ENCODE data around the gene ZNF276. TPM values are rescaled to one million over a fixed set of nuclear protein-coding genes. Genes with fewer than 3 reads are reported as not detected.
"Not testable (repeated sequence)": the region's sequence is repeated elsewhere in the genome, so short reads cannot be mapped to it uniquely, and the experiment has no call there.

The ZNF276 gene
- total RNA-seq, 1 experiment from 2014 or later = 32.7 TPM

GRCh38 chr16:89770367-89770766 lies 49.0 kb downstream of the ZNF276 start:
- H3K4me1 Mint-ChIP-seq (ENCODE audit: insufficient read depth, unreplicated experiment) = no peaks in the 10 kb centered on the region
- H3K27me3 Mint-ChIP-seq (ENCODE audit: insufficient read depth, unreplicated experiment) = no peaks in the 10 kb centered on the region
- no peaks in the 10 kb centered on the region for H3K9me3 Mint-ChIP-seq (ENCODE audit: unreplicated experiment)
- peaks cover 57% of the 10 kb centered on the region for H3K36me3 Mint-ChIP-seq (ENCODE audit: insufficient read depth, unreplicated experiment)
- TF ChIP-seq CTCF (IDR thresholded peaks at IDR 0.05; ENCODE audit: unreplicated experiment) = no peak
- no TSS peak for BruUV-seq (replicated peaks)
- ChIA-PET CTCF (interaction anchor here (0.7 to 1.7 kb wide), 2 partner anchors 41 to 90 kb away, joined by 3 to 6 read pairs; no protein-coding TSS in a partner anchor), POLR2A (interaction anchor here (0.6 to 1.3 kb wide), 2 partner anchors 57 to 71 kb away, joined by 3 read pairs; no protein-coding TSS in a partner anchor)
- no peak for DNase-seq (ENCODE audit: unreplicated experiment)
- no peak overlapping the region for H3K27ac Mint-ChIP-seq (ENCODE audit: low read depth, unreplicated experiment)
- intact Hi-C loops (cut with micrococcal nuclease) = no loop called here
- H3K4me3 Mint-ChIP-seq (ENCODE audit: unreplicated experiment) = no peak overlapping the region

GRCh38 chr16:89775223-89775622 lies 53.9 kb downstream of the ZNF276 start:
- no peak for DNase-seq (ENCODE audit: unreplicated experiment)
- no peaks in the 10 kb centered on the region for H3K27me3 Mint-ChIP-seq (ENCODE audit: insufficient read depth, unreplicated experiment)
- CTCF ChIA-PET = interaction anchor here (0.6 to 1.1 kb wide), 2 partner anchors 86 to 1078 kb away, joined by 3 to 4 read pairs; no protein-coding TSS in a partner anchor
- H3K27ac Mint-ChIP-seq (ENCODE audit: low read depth, unreplicated experiment) = no peak overlapping the region
- no peaks in the 10 kb centered on the region for H3K9me3 Mint-ChIP-seq (ENCODE audit: unreplicated experiment)
- TF ChIP-seq CTCF (IDR thresholded peaks at IDR 0.05; ENCODE audit: unreplicated experiment) = no peak
- POLR2A ChIA-PET = interaction anchor here (0.5 kb wide), 2 partner anchors 11 to 71 kb away, joined by 3 to 4 read pairs; no protein-coding TSS in a partner anchor
- intact Hi-C loops (cut with micrococcal nuclease) = no loop called here
- no TSS peak for BruUV-seq (replicated peaks)
- no peak overlapping the region for H3K4me3 Mint-ChIP-seq (ENCODE audit: unreplicated experiment)
- peaks cover 48% of the 10 kb centered on the region for H3K36me3 Mint-ChIP-seq (ENCODE audit: insufficient read depth, unreplicated experiment)
- no peaks in the 10 kb centered on the region for H3K4me1 Mint-ChIP-seq (ENCODE audit: insufficient read depth, unreplicated experiment)

GRCh38 chr16:89778211-89778610 lies 56.9 kb downstream of the ZNF276 start:
- intact Hi-C loops (cut with micrococcal nuclease); H3K9me3 Mint-ChIP-seq (ENCODE audit: unreplicated experiment); POLR2A ChIA-PET; BruUV-seq (replicated peaks); DNase-seq (ENCODE audit: unreplicated experiment); H3K4me1 Mint-ChIP-seq (ENCODE audit: insufficient read depth, unreplicated experiment); H3K27me3 Mint-ChIP-seq (ENCODE audit: insufficient read depth, unreplicated experiment); H3K27ac Mint-ChIP-seq (ENCODE audit: low read depth, unreplicated experiment); H3K4me3 Mint-ChIP-seq (ENCODE audit: unreplicated experiment): not testable (repeated sequence)
- peaks cover 45% of the 10 kb centered on the region for H3K36me3 Mint-ChIP-seq (ENCODE audit: insufficient read depth, unreplicated experiment)
- CTCF ChIA-PET = interaction anchor here (0.6 to 1.6 kb wide), 2 partner anchors 12 to 110 kb away, joined by 4 to 5 read pairs; no protein-coding TSS in a partner anchor

- Mint-ChIP-seq H3K36me3 (ENCODE audit: insufficient read depth, unreplicated experiment) (peaks cover 46% of the 10 kb centered on the region), H3K27ac (ENCODE audit: low read depth, unreplicated experiment) (no peak overlapping the region), H3K9me3 (ENCODE audit: unreplicated experiment) (no peaks in the 10 kb centered on the region), H3K27me3 (ENCODE audit: insufficient read depth, unreplicated experiment) (no peaks in the 10 kb centered on the region), H3K4me1 (ENCODE audit: insufficient read depth, unreplicated experiment) (no peaks in the 10 kb centered on the region), H3K4me3 (ENCODE audit: unreplicated experiment) (no peak overlapping the region)
- ChIA-PET POLR2A (interaction anchor here (0.8 kb wide), 1 partner anchor 36 kb away, joined by 4 read pairs; no protein-coding TSS in a partner anchor), CTCF (interaction anchor here (0.5 to 1.6 kb wide), 4 partner anchors 11 to 30 kb away, joined by 3 to 4 read pairs (median 4); no protein-coding TSS in a partner anchor)
- BruUV-seq (replicated peaks) = no TSS peak
- no peak for TF ChIP-seq CTCF (IDR thresholded peaks at IDR 0.05; ENCODE audit: unreplicated experiment)
- DNase-seq (ENCODE audit: unreplicated experiment) = no peak
- intact Hi-C loops (cut with micrococcal nuclease) = no loop called here
Measured at GRCh38 chr16:89779231-89779908, 58.0 kb downstream of the ZNF276 start.

Measured in MCF 10A (cell line).